Tibial nerve (tissue), 4 donors: ENCODE results near the gene CST1.

Source experiments
- EP300 ChIP-seq, 2 donors: sonication (generic); formaldehyde crosslinking; IDR thresholded peaks; one replicate each; pipeline ENCODE4 v1.6.1; 2017; ENCODE audit warnings: antibody characterized with exemption in 2 of 2, mild to moderate bottlenecking in 1 of 2
- POLR2A ChIP-seq, 2 donors: fragments of 450-650 bp; IDR thresholded peaks; one replicate each; pipeline ENCODE4 v1.6.1; 2017; ENCODE audit warnings: antibody characterized with exemption in 2 of 2, mild to moderate bottlenecking in 2 of 2, moderate library complexity in 2 of 2
- TF ChIP-seq, protein P1 (sequence below), 5 experiments: fragments of 200-600 bp in 3 of 5; fragments of 450-650 bp in 2 of 5; sonication (generic) in 3 of 5; IDR thresholded peaks; one replicate each; pipeline ENCODE4 v1.5.1; 2016 to 2019; ENCODE audit warnings: antibody characterized with exemption in 5 of 5, mild to moderate bottlenecking in 3 of 5, moderate library complexity in 2 of 5

GRCh38 chr20:23774081-23774480 lies 23.3 kb upstream of the CST1 start:
- TF ChIP-seq, protein P1, sequence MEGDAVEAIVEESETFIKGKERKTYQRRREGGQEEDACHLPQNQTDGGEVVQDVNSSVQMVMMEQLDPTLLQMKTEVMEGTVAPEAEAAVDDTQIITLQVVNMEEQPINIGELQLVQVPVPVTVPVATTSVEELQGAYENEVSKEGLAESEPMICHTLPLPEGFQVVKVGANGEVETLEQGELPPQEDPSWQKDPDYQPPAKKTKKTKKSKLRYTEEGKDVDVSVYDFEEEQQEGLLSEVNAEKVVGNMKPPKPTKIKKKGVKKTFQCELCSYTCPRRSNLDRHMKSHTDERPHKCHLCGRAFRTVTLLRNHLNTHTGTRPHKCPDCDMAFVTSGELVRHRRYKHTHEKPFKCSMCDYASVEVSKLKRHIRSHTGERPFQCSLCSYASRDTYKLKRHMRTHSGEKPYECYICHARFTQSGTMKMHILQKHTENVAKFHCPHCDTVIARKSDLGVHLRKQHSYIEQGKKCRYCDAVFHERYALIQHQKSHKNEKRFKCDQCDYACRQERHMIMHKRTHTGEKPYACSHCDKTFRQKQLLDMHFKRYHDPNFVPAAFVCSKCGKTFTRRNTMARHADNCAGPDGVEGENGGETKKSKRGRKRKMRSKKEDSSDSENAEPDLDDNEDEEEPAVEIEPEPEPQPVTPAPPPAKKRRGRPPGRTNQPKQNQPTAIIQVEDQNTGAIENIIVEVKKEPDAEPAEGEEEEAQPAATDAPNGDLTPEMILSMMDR (IDR thresholded peaks at IDR 0.05): no peak
- TF ChIP-seq POLR2A (IDR thresholded peaks at IDR 0.05) (no peak), EP300 (IDR thresholded peaks at IDR 0.05) (no peak)
